ENCODE results near the gene ANKRD23. TPM values are rescaled to one million over a fixed set of nuclear protein-coding genes. Genes with fewer than 3 reads are reported as not detected.

ANKRD23 gene
- total RNA-seq, 1 experiment from 2014 or later, result 0.84 TPM

DNA sequence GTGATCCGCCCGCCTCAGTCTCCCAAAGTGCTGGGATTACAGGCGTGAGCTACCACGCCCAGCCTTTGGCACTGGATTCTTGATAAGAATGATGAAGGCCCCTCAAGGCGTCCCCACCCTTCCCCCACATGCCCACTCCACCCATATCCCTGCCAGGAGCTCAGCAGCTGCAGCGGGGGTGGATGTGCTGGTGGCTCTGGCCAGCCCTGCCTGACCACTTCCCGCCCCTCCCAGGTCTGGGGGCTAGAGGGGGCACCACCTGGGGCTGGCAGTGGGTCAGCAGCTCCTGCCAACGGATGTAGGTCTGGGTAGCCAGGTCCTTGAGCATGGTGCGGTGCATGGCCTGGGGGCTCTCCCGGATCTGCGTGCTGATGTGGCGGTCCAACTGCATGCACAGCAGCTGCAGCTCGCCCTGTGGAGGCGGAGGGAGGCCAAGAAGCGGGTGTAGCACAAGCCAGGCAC lies 33.8 kb upstream of the ANKRD23 start:
- DNase-seq (ENCODE audit: low read depth), result peak; percentile 95

DNA sequence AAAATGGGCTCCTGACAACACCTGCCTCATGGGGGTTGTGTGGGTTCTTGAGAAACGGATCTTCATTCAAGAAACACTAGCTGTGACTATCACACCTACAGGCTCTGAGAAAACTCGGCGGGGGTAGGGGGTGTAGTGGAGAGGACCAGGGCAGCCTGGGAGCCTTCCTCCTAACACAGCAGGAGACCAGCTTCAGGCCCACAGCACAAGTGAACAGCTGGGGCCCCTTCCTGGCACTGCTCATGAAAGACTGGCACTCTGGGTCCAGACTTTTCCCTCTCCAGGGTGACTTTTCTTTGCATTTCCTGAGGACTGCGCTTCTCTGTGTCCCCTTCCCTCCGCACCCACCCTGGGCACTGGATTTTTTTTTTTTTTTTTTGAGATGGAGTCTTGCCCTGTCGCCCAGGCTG lies 33.2 kb upstream of the ANKRD23 start:
- DNase-seq (ENCODE audit: low read depth), result peak; percentile 51

DNA sequence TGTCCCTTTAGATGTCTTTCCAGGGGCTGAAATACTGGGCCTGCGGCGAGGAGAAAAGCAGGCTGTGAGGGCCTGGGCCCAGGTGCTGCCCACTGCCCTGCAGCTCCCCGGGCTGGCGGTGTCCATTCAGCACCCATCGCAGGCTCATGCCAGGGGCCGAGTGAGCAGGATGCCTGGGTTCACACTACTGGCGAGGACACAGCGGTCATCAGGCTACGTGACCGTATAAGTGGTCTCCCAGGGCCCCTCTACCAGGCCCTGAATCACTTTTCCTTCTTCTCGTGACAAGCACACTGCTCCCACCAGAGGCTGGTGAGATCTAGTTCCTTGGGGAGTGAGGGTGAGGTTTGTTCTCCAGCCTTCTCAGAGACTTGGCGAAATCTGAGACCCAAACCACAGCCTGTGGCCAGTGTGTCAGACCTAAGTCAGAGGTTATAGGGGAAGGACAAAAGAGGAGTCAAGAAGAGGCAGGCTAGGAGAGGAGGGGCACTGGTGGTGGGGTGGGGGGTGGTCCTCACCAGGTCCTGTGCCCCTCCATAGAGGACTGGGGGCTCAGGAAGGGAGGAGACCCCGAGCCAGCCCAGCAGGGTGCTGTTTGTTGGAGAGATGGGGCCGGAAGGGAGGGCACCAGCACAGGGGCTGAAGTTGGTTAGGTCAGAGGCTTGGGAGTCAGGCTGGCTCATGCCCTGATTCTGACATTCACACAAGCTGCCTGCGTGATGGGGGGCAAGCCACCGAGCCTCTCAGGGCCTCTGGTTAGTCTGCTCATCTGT lies 32.6 kb upstream of the ANKRD23 start:
- DNase-seq (ENCODE audit: low read depth), result peak; percentile 90

DNA sequence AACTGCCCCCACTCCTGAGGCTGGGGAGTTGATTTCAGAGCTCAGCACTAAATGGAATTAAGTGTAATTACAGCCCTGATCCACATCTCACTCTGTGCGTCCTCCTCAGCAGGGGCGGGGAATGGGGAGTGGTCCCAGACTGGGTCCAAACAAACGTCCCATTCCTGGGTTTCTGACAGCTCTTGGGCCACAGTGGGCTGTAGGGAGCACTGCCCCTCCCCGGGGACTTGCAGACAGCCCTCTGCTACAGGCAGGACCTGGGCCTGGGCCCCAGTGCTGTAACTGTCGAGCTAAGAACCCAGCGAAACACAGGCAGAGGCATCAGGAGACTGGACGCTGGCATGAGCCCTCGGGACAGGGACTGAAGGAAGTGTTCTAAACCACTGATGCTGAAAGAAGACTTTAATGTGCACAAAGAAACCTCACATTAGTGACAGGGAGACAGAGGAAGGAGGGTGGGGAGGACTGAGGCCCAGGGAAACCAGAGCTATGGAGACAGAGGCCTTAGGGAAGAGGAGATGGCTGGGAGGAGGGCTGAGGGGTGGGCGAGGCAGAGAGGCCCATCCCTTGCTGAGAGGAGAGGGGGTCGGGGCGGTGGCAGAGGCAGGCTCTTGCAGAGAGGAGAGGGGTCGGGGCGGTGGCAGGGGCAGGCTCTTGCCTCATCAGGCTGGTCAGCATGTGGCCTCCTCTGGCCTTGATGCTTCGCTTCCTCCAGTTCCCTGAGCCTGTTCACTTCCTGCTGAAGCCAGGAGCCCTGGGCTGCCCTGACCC lies 31.9 kb upstream of the ANKRD23 start:
- peak; percentile 65 for DNase-seq (ENCODE audit: low read depth)

DNA sequence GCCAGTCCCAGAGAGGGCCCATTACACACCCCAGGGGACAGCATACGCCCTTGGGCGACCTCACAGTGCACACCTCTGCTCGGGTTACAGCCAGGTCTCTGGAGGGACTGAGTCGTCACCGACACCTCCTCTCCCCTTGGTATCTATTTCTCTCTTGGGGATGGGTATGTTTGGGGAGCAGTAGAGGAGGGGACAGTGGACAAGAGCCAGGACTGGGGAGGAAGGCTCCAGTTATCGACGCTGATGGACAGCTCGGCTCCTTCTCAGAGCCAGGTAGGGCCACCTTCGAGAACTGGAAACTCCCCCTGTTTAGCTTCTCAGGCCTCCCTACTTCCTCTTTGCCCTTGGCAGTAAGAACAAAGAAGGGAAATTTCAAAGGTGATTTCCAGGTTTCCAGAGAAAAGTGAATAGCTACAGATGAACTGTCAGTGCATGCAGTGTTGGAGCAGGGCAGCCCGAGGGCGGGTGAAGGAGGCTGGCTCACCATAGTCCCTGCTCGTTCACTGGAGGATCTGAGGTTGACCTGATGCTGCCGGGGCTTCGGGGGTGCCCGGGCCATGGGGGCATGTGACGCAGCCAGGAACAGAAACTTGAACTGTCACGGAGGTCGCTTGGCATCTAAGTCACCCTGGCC lies 30.5 kb upstream of the ANKRD23 start:
- no peak for DNase-seq (ENCODE audit: low read depth)

- DNase-seq (ENCODE audit: low read depth), result no peak
These were observed 29.9 kb upstream of the ANKRD23 start for GRCh38 chr2:96873651-96874096.

DNA sequence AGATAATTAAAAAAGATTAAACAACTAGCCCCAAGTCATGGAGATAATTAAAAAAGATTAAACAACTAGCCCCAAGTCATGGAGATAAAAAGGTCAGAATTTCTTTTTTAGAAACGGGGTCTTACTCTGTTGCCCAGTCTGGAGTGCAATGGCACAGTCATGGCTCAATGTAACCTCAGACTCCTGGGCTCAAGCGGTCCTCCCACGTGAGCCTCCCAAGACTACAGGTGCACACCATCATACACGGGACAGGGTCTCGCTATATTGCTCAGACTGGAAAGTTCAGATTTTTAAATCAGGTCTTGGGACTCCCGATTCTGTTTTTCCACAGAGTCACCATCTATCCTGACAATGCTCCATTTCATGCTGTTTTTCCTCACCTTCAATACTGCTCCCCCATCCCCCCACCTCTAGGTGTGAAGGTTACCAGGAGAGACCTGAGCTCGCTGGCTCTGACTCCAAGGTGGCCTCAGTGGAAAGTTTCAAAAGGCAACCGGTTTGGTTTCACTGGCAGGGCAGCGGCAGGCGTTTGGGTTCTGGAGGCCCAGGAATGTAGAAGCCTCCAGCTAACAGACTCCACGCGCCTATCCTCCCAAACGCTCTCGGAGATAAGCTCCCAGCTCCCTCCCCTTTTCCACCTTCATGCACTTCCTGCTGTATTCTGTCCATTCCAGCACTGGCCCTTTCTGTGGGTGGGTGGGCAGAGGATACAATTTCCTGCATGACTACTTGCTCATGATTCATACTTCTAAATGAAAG lies 28.9 kb upstream of the ANKRD23 start:
- DNase-seq (ENCODE audit: low read depth), result peak; percentile 30

- DNase-seq (ENCODE audit: low read depth), result peak; percentile 63
These were observed 26.9 kb upstream of the ANKRD23 start for GRCh38 chr2:96870626-96871255.

DNA sequence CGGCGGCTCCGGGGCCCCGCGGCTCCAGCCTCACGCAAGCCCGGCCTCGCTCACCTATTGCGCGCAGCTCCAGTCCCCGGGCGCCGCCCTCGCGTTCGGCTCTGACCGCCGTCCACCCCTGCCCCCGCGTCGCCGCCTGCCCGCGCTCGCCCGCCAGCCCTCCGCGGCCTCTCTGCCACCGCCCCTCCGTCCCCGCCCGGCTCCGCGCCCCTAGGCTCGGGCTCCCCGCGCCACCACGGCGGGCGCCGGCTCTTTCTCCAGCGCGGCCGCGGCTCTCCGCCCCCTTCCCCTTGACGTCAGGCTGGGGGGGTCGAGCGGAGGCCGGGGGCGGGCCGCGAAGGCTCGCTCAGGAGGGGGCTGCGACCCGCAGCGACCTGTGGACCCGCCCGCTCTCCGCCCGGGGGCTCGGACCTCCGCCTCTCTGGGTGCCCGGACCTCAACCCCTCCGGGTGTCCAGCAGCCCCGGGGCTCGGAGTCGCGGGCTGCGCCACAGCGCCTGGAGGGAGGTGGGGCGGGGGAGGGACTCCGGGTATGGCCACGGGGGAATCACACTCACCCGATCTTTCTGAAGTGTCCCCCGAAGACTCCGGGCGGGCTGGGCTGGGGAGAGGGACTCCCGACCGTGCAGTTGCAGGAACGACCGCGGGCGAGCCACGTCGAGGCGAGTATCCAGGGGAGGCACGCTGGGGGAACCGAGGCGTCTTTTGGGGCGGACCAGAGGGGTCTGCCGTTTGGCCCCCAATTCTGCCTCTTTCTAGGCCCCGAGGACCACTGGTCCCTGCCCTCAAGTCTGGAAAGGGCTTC lies 26.2 kb upstream of the ANKRD23 start, which contains the start of gene SEMA4C:
Gene SEMA4C, minus strand, starts transcription at position 259 of the 804 bp plus-strand sequence. CDS start 2,194 bp downstream, outside the sequence.
- peak; percentile 59 for DNase-seq (ENCODE audit: low read depth)

GRCh38 chr2:96869281-96869821 lies 25.5 kb upstream of the ANKRD23 start:
- DNase-seq (ENCODE audit: low read depth), result peak; percentile 86

DNA sequence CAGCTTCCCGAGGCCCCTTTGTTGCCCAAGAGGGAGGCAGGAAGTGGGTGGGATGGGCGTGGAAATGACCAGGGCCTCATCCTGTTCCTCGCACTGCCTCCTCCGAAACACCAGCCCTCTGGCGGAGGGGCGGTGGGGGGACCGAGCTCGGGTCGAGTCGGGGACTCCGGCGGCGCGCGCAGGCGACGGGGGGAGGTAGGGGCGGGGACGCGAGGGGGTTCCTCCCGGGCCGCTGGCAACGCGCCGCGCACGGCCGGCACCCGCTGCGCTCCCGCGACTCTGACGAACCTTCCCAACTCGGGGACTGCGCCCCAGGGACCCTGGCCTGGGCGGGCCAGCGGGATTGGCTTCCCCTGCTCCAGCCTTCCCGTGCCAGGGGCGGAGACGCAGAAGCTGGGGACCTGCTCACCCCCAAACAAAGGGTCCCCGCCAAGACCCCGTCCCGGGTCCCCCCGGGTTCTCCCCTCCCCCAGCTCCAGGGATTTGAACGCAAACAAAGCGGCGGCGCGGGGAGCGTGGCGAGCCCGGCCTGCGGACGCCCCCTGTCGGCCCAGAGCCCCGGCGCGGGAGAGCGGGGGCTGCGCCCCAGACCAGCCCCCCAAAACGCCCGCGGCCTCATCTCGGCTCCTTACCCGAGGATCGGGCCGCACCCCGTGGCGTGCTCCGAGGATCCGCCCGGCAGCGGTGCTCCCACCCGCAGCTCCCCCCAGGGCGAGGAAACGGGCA lies 24.9 kb upstream of the ANKRD23 start:
- peak; percentile 93 for DNase-seq (ENCODE audit: low read depth)

DNA sequence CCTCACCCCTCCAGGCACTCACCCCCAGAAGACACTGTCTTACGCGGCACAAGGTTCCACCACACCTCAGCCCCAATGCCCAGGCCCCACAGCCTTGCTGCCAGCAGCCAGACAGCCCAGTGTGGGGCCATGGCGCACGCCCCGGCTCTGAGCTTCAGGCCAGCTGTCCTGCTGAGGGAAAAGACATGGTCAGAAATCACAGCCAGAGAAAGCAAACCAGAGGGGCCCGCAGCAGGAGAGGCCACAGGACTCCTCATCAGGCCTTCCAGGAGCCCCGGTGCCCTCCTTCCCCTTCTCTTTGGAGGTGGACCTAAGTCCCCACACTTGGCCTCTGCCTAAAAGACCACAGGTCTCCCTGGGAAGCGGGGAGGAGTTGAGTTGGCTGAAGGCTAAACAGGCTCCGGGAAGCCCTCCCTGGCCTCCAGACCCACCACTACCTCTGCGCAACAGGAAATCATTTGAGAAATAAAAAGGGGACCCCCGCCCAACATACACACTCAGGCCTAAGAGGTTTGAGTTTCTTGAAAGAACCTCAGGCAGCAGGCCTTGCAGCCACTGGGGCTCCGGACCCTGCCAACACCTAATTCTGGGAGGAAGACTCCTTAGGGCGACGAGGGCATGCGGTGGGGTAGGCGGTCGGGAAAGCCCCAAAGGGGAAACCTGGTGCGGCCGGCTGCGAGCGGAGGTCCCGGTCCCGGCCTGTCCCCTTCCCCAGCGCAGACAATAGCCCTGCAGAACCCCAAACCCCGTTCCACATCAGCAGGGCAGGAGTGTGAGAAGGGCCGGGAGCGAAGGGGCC lies 24.1 kb upstream of the ANKRD23 start:
- peak; percentile 24 for DNase-seq (ENCODE audit: low read depth)

DNA sequence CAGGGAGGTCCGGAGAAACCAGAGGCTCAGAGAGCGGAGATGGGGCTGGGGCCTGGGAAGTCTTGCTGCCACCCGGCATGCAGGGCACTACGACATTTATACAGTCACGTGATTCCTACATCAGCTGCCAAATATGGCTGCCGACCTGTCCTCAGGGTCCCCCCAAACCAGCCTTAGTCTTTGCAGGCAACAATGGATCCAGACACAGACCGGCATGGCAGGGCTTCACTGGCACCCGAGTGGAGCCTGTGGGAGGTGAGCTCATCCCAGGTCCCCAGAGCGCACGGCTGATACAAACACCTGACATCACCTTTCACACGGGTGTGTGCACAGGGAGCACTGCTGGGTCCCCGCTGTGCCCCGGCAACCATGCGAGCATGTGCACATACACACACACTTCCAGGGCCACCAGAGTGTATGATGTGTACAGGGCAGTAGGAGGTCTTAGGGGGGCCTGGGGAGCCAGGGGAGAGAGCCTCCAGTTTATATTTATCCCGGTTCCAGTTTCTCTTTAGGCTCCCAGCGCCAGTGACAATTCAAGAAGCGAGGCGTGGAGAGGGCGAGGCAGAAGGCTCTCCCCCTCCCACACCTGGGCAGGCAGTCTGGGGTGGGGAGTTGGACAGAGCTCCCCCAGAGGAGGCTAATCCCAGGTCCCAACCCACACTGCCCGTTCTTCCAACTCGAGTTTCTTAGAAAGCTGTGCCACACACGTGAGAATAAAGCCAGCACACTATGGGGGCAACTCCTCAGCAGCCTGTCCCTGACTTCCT lies 23.4 kb upstream of the ANKRD23 start:
- no peak for DNase-seq (ENCODE audit: low read depth)

GRCh38 chr2:96866586-96866985 lies 22.8 kb upstream of the ANKRD23 start:
- DNase-seq (ENCODE audit: low read depth), result peak; percentile 42

GRCh38 chr2:96866149-96866548 lies 22.3 kb upstream of the ANKRD23 start:
- no peak for DNase-seq (ENCODE audit: low read depth)

GRCh38 chr2:96865654-96866053 lies 21.8 kb upstream of the ANKRD23 start:
- no peak for DNase-seq (ENCODE audit: low read depth)

DNA sequence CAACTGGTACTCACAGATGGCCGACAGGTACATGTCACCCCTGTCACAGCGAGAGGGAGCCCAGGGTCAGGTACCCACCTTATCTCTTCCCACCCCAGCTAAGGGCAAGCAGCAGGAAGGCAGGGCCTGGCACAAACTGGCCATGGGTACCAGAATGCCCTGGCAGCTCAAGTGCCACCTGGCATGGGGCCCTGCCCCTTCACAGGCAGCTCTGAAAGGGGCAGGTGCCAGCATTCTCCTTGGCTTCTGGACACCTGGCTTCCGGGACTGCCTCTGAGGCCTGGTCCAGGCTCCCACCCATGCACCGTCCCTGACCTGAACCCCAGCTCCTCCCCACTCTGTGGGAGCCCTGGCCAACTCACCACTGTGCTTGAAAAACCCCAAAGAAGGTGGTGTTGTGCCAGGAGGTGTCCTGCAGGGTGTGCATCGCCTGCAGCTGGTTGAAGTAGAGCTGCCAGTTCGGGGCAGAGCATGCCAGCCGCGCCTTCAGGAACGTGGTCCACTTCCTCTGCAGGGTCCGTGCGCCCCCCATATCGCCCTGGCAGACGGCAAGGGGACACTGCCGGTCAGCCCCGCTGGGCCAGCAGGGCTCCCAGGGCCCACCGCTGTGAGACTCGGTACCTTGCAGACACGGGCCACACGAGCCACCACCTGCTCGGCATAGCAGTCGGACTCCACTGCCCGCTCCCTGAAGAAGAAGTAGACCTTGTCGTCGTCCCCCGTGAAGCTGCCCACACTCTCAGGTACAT lies 20.7 kb upstream of the ANKRD23 start:
- no peak for DNase-seq (ENCODE audit: low read depth)

All from RPMI7951 (cell line).